Measurements from ENCODE around the gene MDFI. TPM values are rescaled to one million over a fixed set of nuclear protein-coding genes. Genes with fewer than 3 reads are reported as not detected.

MDFI gene
- total and polyA plus RNA-seq, 2 experiments from 2014 or later, result 27.5 to 137 TPM

DNA sequence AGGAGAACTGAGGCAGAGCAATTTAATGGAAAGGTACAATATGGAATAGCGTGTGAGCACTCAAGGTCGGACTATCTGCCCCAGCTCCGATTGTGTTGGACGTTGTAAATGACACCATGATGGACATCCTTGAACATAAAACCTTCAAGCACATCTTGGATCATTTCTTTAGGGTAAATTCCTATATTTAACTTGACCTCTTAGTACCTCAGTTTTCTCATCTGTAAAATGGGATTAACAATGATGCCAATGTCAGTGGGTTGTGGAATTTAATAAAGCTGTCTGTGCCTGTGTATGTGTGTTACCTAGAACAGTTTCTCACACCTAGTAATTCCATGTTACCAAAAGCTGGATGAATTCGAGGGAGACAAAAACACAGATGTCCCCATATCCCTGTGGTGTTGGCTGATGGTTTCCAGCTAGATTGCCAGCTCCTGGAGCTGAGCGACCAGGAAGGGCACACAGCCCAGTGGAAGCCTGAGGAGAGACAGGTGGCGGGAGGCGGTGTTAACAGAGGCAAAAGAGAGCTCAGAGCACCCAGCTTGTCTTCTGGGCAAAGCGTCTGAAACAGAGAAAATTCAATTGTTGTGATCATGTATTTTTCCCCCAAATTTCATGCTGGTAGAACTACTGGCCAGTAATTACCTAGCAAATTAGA, 32.6 kb downstream of the MDFI start:
- Histone ChIP-seq H3K4me3 (no peak overlapping the region), H3K4me1 (ENCODE audit: low read depth) (no peaks in the 10 kb centered on the region), H3K36me3 (no peaks in the 10 kb centered on the region), H3K27ac (no peak overlapping the region), H3K9me3 (ENCODE audit: low read depth) (no peaks in the 10 kb centered on the region), H3K27me3 (no peaks in the 10 kb centered on the region)
- DNase-seq (ENCODE audit: low read depth in 1 of 2, low spot score in 1 of 2), result no peak
- TF ChIP-seq, protein P1, sequence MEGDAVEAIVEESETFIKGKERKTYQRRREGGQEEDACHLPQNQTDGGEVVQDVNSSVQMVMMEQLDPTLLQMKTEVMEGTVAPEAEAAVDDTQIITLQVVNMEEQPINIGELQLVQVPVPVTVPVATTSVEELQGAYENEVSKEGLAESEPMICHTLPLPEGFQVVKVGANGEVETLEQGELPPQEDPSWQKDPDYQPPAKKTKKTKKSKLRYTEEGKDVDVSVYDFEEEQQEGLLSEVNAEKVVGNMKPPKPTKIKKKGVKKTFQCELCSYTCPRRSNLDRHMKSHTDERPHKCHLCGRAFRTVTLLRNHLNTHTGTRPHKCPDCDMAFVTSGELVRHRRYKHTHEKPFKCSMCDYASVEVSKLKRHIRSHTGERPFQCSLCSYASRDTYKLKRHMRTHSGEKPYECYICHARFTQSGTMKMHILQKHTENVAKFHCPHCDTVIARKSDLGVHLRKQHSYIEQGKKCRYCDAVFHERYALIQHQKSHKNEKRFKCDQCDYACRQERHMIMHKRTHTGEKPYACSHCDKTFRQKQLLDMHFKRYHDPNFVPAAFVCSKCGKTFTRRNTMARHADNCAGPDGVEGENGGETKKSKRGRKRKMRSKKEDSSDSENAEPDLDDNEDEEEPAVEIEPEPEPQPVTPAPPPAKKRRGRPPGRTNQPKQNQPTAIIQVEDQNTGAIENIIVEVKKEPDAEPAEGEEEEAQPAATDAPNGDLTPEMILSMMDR (IDR thresholded peaks at IDR 0.05; ENCODE audit: low read depth, low read length), result no peak

DNA sequence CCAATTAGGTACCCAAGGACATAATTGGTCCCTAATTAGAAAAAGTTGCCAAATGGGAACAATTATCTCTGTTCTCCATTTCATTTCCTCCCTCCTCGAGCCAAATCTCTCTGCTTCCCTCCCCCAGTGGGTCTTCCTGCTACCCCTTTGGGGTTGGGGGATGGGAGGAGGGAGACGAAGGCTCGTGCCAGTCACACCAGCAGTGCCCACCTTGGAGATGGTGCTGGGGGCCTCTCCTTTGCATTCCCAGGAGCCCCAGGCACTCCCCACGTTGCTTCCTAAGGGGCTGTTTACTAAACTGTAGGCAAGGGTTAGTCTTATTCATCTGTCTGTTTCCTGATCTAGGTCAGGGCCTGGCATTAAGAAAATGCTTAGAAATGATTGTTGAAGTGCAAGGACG, 33.1 kb downstream of the MDFI start:
- H3K4me1 ChIP-seq (ENCODE audit: low read depth), result no peaks in the 10 kb centered on the region
- H3K36me3 ChIP-seq, result no peaks in the 10 kb centered on the region
- no peak for DNase-seq (ENCODE audit: low read depth in 1 of 2, low spot score in 1 of 2)
- no peaks in the 10 kb centered on the region for H3K9me3 ChIP-seq (ENCODE audit: low read depth)
- TF ChIP-seq, protein P1 (IDR thresholded peaks at IDR 0.05; ENCODE audit: low read depth, low read length), result no peak
- no peaks in the 10 kb centered on the region for H3K27me3 ChIP-seq
- H3K4me3 ChIP-seq, result no peak overlapping the region
- no peak overlapping the region for H3K27ac ChIP-seq

DNA sequence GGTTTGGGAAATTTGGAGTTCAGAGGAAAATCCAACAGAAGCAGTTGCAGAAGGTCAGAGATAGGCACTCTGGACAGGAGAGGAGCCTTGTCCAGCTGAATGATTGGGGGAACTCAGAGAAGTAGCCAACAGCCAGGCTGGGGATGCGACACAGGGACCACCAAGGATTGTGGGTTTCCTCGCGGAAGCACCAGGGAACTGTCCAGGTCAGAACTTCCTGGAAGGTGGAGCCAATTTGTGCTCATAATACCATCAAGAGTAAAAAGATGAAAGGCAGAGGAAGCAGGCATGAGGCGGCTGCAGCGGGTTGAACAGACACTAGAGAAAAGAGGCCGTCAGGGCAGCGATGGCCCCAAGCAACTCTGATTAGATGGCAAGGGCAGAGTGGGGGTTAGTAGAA, 33.7 kb downstream of the MDFI start:
- no peak for DNase-seq (ENCODE audit: low read depth in 1 of 2, low spot score in 1 of 2)
- TF ChIP-seq, protein P1 (IDR thresholded peaks at IDR 0.05; ENCODE audit: low read depth, low read length), result no peak
- H3K4me3 ChIP-seq, result no peak overlapping the region
- no peaks in the 10 kb centered on the region for H3K4me1 ChIP-seq (ENCODE audit: low read depth)
- H3K27me3 ChIP-seq, result no peaks in the 10 kb centered on the region
- H3K27ac ChIP-seq, result no peak overlapping the region
- H3K9me3 ChIP-seq (ENCODE audit: low read depth), result no peaks in the 10 kb centered on the region
- no peaks in the 10 kb centered on the region for H3K36me3 ChIP-seq

DNA sequence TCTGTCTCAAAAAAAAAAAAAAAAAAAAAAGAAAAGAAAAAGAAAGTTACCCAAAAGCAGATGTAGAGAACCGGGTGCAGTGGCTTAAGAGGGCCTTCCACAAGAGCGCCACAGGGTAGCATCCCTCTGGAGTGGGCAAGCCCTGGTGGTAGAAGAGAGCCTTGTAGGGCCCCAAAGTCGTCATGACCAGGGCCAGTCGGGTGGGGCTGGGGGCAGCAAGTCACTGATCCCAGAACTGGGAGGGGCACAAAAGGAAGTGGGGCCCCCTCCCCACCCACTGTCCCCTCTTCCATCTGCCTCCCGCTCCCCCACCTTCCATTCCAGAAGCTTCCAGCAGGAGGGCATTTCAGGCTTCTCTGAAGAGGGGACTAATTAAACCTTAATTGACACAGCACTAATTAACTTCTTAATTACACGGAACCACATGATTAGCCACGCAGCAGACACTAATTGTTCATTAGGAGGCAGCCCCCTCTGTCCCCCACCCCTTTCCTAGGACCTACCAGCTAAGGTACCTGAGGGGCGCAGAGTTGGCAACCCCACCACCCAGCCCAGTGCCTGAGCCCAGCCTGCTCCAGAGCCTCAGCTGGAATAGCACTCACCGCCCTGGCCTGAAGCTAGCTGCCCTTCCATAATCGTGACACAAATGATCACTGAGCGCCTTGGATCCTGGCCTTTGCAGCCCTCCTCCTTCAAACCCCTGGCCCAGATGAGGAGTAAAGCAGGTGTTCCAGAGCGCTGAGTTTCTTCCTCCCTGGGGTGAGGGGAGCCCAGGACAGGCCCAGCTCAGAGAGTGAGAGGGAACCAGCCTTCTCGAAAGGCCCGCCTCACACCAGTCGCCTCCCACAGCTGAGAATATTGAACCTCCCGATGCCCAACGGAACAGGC, 34.8 kb downstream of the MDFI start:
- Histone ChIP-seq H3K4me3 (no peak overlapping the region), H3K27ac (no peak overlapping the region), H3K27me3 (no peaks in the 10 kb centered on the region), H3K36me3 (no peaks in the 10 kb centered on the region), H3K9me3 (ENCODE audit: low read depth) (no peaks in the 10 kb centered on the region), H3K4me1 (ENCODE audit: low read depth) (no peaks in the 10 kb centered on the region)
- TF ChIP-seq, protein P1 (IDR thresholded peaks at IDR 0.05; ENCODE audit: low read depth, low read length), result no peak
- DNase-seq (ENCODE audit: low read depth in 1 of 2, low spot score in 1 of 2), result no peak

DNA sequence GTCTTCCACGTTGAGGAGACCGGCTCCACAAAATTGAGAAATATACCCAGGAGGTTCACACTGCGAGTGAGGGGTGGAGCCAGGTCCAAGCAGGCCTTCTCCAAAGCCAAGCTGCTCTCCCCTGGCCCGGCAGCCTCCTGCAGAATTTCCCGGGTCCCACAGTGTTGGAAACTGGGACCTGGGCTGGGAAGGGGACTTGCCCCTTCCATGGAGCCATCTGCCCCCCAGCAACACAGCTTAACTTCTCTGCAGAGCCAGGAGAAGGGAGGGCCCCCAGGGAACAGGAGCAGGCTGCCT, 35.4 kb downstream of the MDFI start:
- TF ChIP-seq, protein P1 (IDR thresholded peaks at IDR 0.05; ENCODE audit: low read depth, low read length), result no peak
- H3K9me3 ChIP-seq (ENCODE audit: low read depth), result no peaks in the 10 kb centered on the region
- DNase-seq (ENCODE audit: low read depth in 1 of 2, low spot score in 1 of 2), result no peak
- H3K4me3 ChIP-seq, result no peak overlapping the region
- H3K4me1 ChIP-seq (ENCODE audit: low read depth), result no peaks in the 10 kb centered on the region
- H3K27me3 ChIP-seq, result no peaks in the 10 kb centered on the region
- H3K27ac ChIP-seq, result no peak overlapping the region
- H3K36me3 ChIP-seq, result no peaks in the 10 kb centered on the region

All from cardiac muscle cell (in vitro differentiated cells and primary cell).